Heart left ventricle (tissue), 16 donors: ENCODE data around the gene FGD3. TPM values are rescaled to one million over a fixed set of nuclear protein-coding genes. Genes with fewer than 3 reads are reported as not detected.

Experiments used
- ATAC-seq, 4 donors: fragments of 200-7000 bp; cut with Tn5 transposase; one replicate each; pipeline ENCODE4 v1.9.1; 2020 to 2022; ENCODE audit warnings: moderate library complexity in 4 of 4, mild to moderate bottlenecking in 3 of 4, moderate number of reproducible peaks in 1 of 4
- DNase-seq, 5 donors: peaks; one replicate each; pipeline ENCODE4 v3.0.0-alpha.2; 2020
- H3K27ac ChIP-seq, 12 donors: fragments of 200-600 bp; sonication (generic) in 4 of 12; one replicate each; pipeline versions ENCODE4 v1.5.0 to v1.8.0; 2016 to 2022; ENCODE audit warnings: mild to moderate bottlenecking in 2 of 12
- H3K27me3 ChIP-seq, 9 donors: fragments of 200-600 bp; sonication (generic) in 2 of 9; one replicate each; pipeline versions ENCODE4 v1.5.1 to v1.8.0; 2016 to 2022; ENCODE audit warnings: mild to moderate bottlenecking in 3 of 9
- H3K36me3 ChIP-seq, 9 donors: fragments of 200-600 bp; sonication (generic) in 2 of 9; one replicate each; pipeline versions ENCODE4 v1.5.0 to v1.8.0; 2018 to 2022; ENCODE audit warnings: mild to moderate bottlenecking in 2 of 9
- H3K4me1 ChIP-seq, 12 donors: fragments of 200-600 bp; sonication (generic) in 4 of 12; one replicate each; pipeline versions ENCODE4 v1.5.0 to v1.8.0; 2016 to 2022; ENCODE audit warnings: mild to moderate bottlenecking in 3 of 12
- H3K4me3 ChIP-seq, 12 donors: fragments of 200-600 bp; sonication (generic) in 4 of 12; one replicate each; pipeline versions ENCODE4 v1.5.0 to v1.8.0; 2017 to 2022; ENCODE audit warnings: mild to moderate bottlenecking in 9 of 12, moderate library complexity in 4 of 12
- H3K9me3 ChIP-seq, 12 donors: fragments of 200-600 bp; sonication (generic) in 4 of 12; one replicate each; pipeline versions ENCODE4 v1.5.0 to v1.8.0; 2016 to 2022; ENCODE audit warnings: mild to moderate bottlenecking in 1 of 12
- POLR2A ChIP-seq, 2 donors: fragments of 450-650 bp; IDR thresholded peaks; one replicate each; pipeline ENCODE4 v1.6.1; 2017; ENCODE audit warnings: antibody characterized with exemption in 2 of 2, mild to moderate bottlenecking in 2 of 2, moderate library complexity in 2 of 2
- WGBS, 4 donors: extraction: QIAGEN DNeasy Blood & Tissue Kit in 2 of 4; methylation state at CpG; one replicate each; pipeline versions ENCODE4 v1.1.5 to v1.1.7; 2013 to 2018; 5-methylcytosine and 5-hydroxymethylcytosine counted together
- intact Hi-C, 10 donors: fragments of 100-400 bp; cut with DNase I; formaldehyde crosslinking; loops; one replicate each; pipeline versions ENCODE4 v1.11.1 to v1.14.2; 2022
- polyA plus RNA-seq, 2 donors: library from polyadenylated mRNA; stranded (reverse); fragments of 200-250 nt; gene quantifications; one replicate each; pipeline ENCODE4 v1.2.3, GENCODE V29; 2013
- total RNA-seq, 9 donors: library from RNA; depleted of rRNA in 2 of 9; stranded (reverse); fragments of >200 nt in 2 of 9; fragmentation: NEBNext Ultra II Directional in 3 of 9; extraction: Animal tissue kit (Norgen Biotek cat#: 25700) in 3 of 9; gene quantifications; one replicate each; pipeline versions ENCODE4 v1.1.0 to v1.2.4, GENCODE V29; 2016 to 2023
- TF ChIP-seq, protein P1 (sequence below), 12 donors: fragments of 200-600 bp; sonication (generic) in 4 of 12; IDR thresholded peaks; one replicate each; pipeline versions ENCODE4 v1.5.0 to v1.8.0; 2018 to 2022; ENCODE audit warnings: antibody characterized with exemption in 12 of 12, mild to moderate bottlenecking in 5 of 12
- donor health status: ischemic (EF 13 %, LVEDD 7.1; RV severe dilation, severe dysfunction).
- donor health status: healthy with polysubstance abuse.
- donor health status: DM: no; HTN: yes; CAD: no.
- donor health status: DM: no; HTN: no; CAD: no.
- donor health status: ischemic (EF 25% LVEDD 6.9; RV normal size, moderate dysfunction).
- donor health status: ischemic (EF 25% LVEDD 5.7; RV mildly dilated, moderate dysfunction).
- donor health status: healthy.
- donor health status: DM: yes; HTN: yes; CAD: no.
- donor health status: ischemic (EF 35%, LVEDD 5.7; RV mildly dilated, moderate dysfunction).
- donor health status: nonischemic (EF 11% LVEDD 7.7; RV severe dilation, severe dysfunction).
- donor health status: DM: yes; HTN: yes; CAD: no.
- donor health status: PGD.
- donor health status: ischemic (EF 29% LVEDD 5.4; RV normal size, mild dysfunction).
- donor health status: nonischemic (EF 23%, LVEDD 6.1; RV moderate dilation, normal function).

FGD3 gene
- total and polyA plus RNA-seq, 11 donors = 1.2 to 11.2 (median 1.8) TPM

DNA sequence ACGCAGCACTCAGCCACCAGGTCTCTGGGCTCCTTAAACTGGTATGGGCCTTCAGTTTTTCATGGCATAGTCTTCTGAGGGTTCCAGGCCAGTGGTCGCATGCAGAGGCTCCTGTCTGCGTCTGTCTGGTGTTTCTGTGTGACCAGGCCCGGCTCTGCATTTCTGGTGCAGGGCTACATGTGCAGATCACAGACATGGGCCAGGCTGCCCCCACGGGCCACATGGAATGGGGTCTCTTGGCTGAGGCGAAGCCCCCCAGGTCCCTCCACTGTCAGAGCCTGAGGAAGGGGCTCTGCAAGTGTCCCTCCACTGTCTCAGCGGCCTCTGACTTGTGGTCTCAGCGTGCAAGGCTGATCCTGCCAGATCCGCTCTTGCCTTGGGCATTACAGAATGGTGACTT, 133.1 kb downstream of the FGD3 start:
- no peak for TF ChIP-seq POLR2A (IDR thresholded peaks at IDR 0.05)
- TF ChIP-seq, protein P1, sequence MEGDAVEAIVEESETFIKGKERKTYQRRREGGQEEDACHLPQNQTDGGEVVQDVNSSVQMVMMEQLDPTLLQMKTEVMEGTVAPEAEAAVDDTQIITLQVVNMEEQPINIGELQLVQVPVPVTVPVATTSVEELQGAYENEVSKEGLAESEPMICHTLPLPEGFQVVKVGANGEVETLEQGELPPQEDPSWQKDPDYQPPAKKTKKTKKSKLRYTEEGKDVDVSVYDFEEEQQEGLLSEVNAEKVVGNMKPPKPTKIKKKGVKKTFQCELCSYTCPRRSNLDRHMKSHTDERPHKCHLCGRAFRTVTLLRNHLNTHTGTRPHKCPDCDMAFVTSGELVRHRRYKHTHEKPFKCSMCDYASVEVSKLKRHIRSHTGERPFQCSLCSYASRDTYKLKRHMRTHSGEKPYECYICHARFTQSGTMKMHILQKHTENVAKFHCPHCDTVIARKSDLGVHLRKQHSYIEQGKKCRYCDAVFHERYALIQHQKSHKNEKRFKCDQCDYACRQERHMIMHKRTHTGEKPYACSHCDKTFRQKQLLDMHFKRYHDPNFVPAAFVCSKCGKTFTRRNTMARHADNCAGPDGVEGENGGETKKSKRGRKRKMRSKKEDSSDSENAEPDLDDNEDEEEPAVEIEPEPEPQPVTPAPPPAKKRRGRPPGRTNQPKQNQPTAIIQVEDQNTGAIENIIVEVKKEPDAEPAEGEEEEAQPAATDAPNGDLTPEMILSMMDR (IDR thresholded peaks at IDR 0.05) = no peak
- DNase-seq = peak in 1 of 5 donors; percentile 16
- H3K36me3 ChIP-seq = no peaks in the 10 kb centered on the region
- 84 to 97% (median 95%) methylated on average over 8 to 9 of the region's 9 CpGs for WGBS, 4 donors
- no peaks in the 10 kb centered on the region for H3K9me3 ChIP-seq
- H3K27me3 ChIP-seq = no peaks in the 10 kb centered on the region
- intact Hi-C loops = loop anchor here in 1 of 10 donors (10.0 kb wide), 2 partner anchors 66 to 116 kb away; no protein-coding TSS in a partner anchor
- no peak overlapping the region for H3K4me3 ChIP-seq
- ATAC-seq = no peak
- H3K4me1 ChIP-seq = peaks cover 0 to 14% (median 0%) of the 10 kb centered on the region in 12 donors
- no peak overlapping the region for H3K27ac ChIP-seq

GRCh38 chr9:93081081-93081529, 133.8 kb downstream of the FGD3 start:
- H3K36me3 ChIP-seq = no peaks in the 10 kb centered on the region
- H3K27ac ChIP-seq = no peak overlapping the region
- WGBS, 4 donors = 87 to 91% (median 89%) methylated on average over 9 to 10 of the region's 10 CpGs
- DNase-seq = peak in 2 of 5 donors; percentile 6 to 8
- no peaks in the 10 kb centered on the region for H3K27me3 ChIP-seq
- H3K9me3 ChIP-seq = no peaks in the 10 kb centered on the region
- TF ChIP-seq, protein P1 (IDR thresholded peaks at IDR 0.05) = no peak
- TF ChIP-seq POLR2A (IDR thresholded peaks at IDR 0.05) = no peak
- intact Hi-C loops = loop anchor here in 1 of 10 donors (10.0 kb wide), 2 partner anchors 66 to 116 kb away; no protein-coding TSS in a partner anchor
- ATAC-seq = no peak
- H3K4me1 ChIP-seq = peaks cover 0 to 14% (median 0%) of the 10 kb centered on the region in 12 donors
- H3K4me3 ChIP-seq = no peak overlapping the region

DNA sequence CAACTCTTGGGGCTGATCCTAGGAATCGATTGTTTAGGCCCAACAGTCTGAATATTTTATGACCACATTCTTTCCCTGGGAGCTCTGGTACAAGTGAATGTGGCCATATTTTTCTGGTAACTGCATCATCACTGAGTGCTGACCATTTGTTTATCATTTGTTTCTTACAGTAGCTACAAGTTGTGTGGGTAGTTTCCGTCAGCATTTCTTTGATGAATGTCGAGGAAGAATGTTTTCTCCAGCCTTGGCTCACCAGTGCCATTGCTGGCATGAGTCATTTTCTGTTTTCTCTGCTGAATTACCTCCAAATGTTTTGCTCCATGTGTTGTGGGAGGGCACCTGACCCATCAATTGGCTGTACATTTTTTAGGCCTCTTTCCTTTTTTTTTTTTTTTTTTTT, 134.6 kb downstream of the FGD3 start:
- peaks cover 0 to 14% (median 0%) of the 10 kb centered on the region in 12 donors for H3K4me1 ChIP-seq
- 91 to 96% (median 93%) methylated on average over 3 of the region's 3 CpGs for WGBS, 4 donors
- no peaks in the 10 kb centered on the region for H3K36me3 ChIP-seq
- no peak for DNase-seq
- ATAC-seq = no peak
- TF ChIP-seq, protein P1 (IDR thresholded peaks at IDR 0.05) = no peak
- TF ChIP-seq POLR2A (IDR thresholded peaks at IDR 0.05) = no peak
- H3K9me3 ChIP-seq = no peaks in the 10 kb centered on the region
- H3K27me3 ChIP-seq = no peaks in the 10 kb centered on the region
- no peak overlapping the region for H3K27ac ChIP-seq
- no peak overlapping the region for H3K4me3 ChIP-seq
- intact Hi-C loops = loop anchor here in 1 of 10 donors (10.0 kb wide), 2 partner anchors 67 to 117 kb away; no protein-coding TSS in a partner anchor

- Histone ChIP-seq H3K27me3 (no peaks in the 10 kb centered on the region), H3K9me3 (no peaks in the 10 kb centered on the region), H3K4me3 (no peak overlapping the region), H3K27ac (peak overlapping the region in 1 of 12 donors; percentile 18), H3K4me1 (peaks cover 0 to 14% (median 0%) of the 10 kb centered on the region in 12 donors), H3K36me3 (no peaks in the 10 kb centered on the region)
- peak in 1 of 4 donors; percentile 22 for ATAC-seq
- intact Hi-C loops = loop anchor here in 1 of 10 donors (10.0 kb wide), 2 partner anchors 68 to 118 kb away; no protein-coding TSS in a partner anchor
- DNase-seq = peak in 3 of 5 donors; percentile 15 to 47 (median 22)
- 66 to 74% (median 70%) methylated on average over 13 to 18 of the region's 18 CpGs for WGBS, 4 donors
- TF ChIP-seq POLR2A (IDR thresholded peaks at IDR 0.05) = no peak
- TF ChIP-seq, protein P1 (IDR thresholded peaks at IDR 0.05) = no peak
Measured at GRCh38 chr9:93082841-93083411, 135.6 kb downstream of the FGD3 start.
